Neural progenitor cell (in vitro differentiated cells): ENCODE results near the gene ZNF444.

ENCODE experiments used
- CTCF ChIP-seq: fragments of 200-600 bp; sonication (generic); IDR thresholded peaks from 2 replicates; pipeline ENCODE4 v1.5.1; 2017; ENCODE audit warnings: antibody characterized with exemption, mild to moderate bottlenecking
- EZH2 ChIP-seq: fragments of 200-600 bp; sonication (generic); IDR thresholded peaks from 2 replicates; pipeline ENCODE4 v1.6.1; 2017; ENCODE audit warnings: antibody characterized with exemption, mild to moderate bottlenecking, moderate library complexity
- EZH2phosphoT487 ChIP-seq: fragments of 200-600 bp; sonication (generic); IDR thresholded peaks from 2 replicates; pipeline ENCODE4 v1.6.1; 2017; ENCODE audit warnings: antibody characterized with exemption

GRCh38 chr19:56138069-56138468 is 3.0 kb upstream of the ZNF444 start:
- no peak for TF ChIP-seq CTCF
- TF ChIP-seq EZH2phosphoT487, result no peak
- no peak for TF ChIP-seq EZH2
